H1 (cell line): ENCODE results near the gene BBX. TPM values are rescaled to one million over a fixed set of nuclear protein-coding genes. Genes with fewer than 3 reads are reported as not detected.

Experiments used
- CTCF ChIA-PET: fragments of 300-600 bp; sonication (Branson Sonifier 250); formaldehyde crosslinking; loops from one replicate; lab custom pipeline; 2021; ENCODE audit not compliant: partially characterized antibody; lab: Charles Lee
- POLR2A ChIA-PET: fragments of 300-600 bp; sonication (Branson Sonifier 250); formaldehyde crosslinking; loops from one replicate; lab custom pipeline; 2021; ENCODE audit warnings: inconsistent platforms; ENCODE audit not compliant: partially characterized antibody; lab: Charles Lee
- DNase-seq, 2 experiments: peaks; one replicate each; pipeline versions ENCODE4 v3.0.0 to v3.0.0-alpha.2; 2010 to 2022; ENCODE audit warnings: low spot score in 2 of 2, low read depth in 1 of 2, mixed read lengths in 1 of 2
- FAIRE-seq: peaks from 2 replicates; lab custom pipeline; 2011; peaks lifted over from hg19 to GRCh38; lab: Jason Lieb, UNC
- H2AFZ ChIP-seq: 2 replicates; pipeline ENCODE4 v1.8.1; 2012; ENCODE audit warnings: low read length, inconsistent platforms
- H2AK5ac ChIP-seq: 2 replicates; pipeline ENCODE4 v1.6.1; 2013; ENCODE audit warnings: low read depth, low read length
- H2BK120ac ChIP-seq: replicated peaks from 2 replicates; pipeline ENCODE3; 2013; ENCODE audit warnings: low read depth, low read length, inconsistent platforms
- H2BK12ac ChIP-seq: 2 replicates; pipeline ENCODE4 v1.6.1; 2013; ENCODE audit warnings: low read depth, low read length
- H2BK15ac ChIP-seq: 2 replicates; pipeline ENCODE4 v1.6.1; 2013; ENCODE audit warnings: low read length
- H2BK20ac ChIP-seq: 2 replicates; pipeline ENCODE4 v1.6.1; 2013; ENCODE audit warnings: low read length
- H2BK5ac ChIP-seq: 2 replicates; pipeline ENCODE4 v1.6.1; 2013; ENCODE audit warnings: low read depth, low read length
- H3K14ac ChIP-seq: 2 replicates; pipeline ENCODE4 v1.6.1; 2013; ENCODE audit warnings: inconsistent platforms; ENCODE audit not compliant: insufficient read length
- H3K18ac ChIP-seq: 2 replicates; pipeline ENCODE4 v1.6.1; 2013; ENCODE audit warnings: low read length; ENCODE audit errors: extremely low read depth
- H3K23ac ChIP-seq: 2 replicates; pipeline ENCODE4 v1.6.1; 2013; ENCODE audit warnings: inconsistent platforms; ENCODE audit not compliant: insufficient read length
- H3K23me2 ChIP-seq: 2 replicates; pipeline ENCODE4 v1.6.1; 2013; ENCODE audit warnings: low read depth, low read length
- H3K27ac ChIP-seq: 2 replicates; pipeline ENCODE4 v1.6.1; 2011; ENCODE audit warnings: low read depth, low read length, inconsistent platforms
- H3K27me3 ChIP-seq, 4 experiments: replicated peaks in 1 of 4; 1 replicate in 1 of 4; 2 replicates in 3 of 4; pipeline versions ENCODE4 v1.6.1 to v1.8.1; 2011 to 2013; ENCODE audit warnings: low read length in 3 of 4, mild to moderate bottlenecking in 3 of 4, inconsistent platforms in 2 of 4, mixed read lengths in 2 of 4, moderate library complexity in 1 of 4; ENCODE audit not compliant: control insufficient read depth in 3 of 4, insufficient read depth in 3 of 4; ENCODE audit errors: extremely low read depth in 1 of 4
- H3K36me3 ChIP-seq, 4 experiments: 2 replicates each; pipeline versions ENCODE4 v1.6.1 to v1.8.1; 2011 to 2013; ENCODE audit warnings: mild to moderate bottlenecking in 4 of 4, low read length in 3 of 4, moderate library complexity in 2 of 4, control low read depth in 1 of 4, inconsistent platforms in 1 of 4; ENCODE audit not compliant: insufficient read depth in 4 of 4, control insufficient read depth in 2 of 4
- H3K4ac ChIP-seq: replicated peaks from 2 replicates; pipeline ENCODE3; 2013; ENCODE audit warnings: low read length, low read depth, mixed read lengths, inconsistent platforms; ENCODE audit not compliant: insufficient read length
- H3K4me1 ChIP-seq, 4 experiments: replicated peaks in 1 of 4; 1 replicate in 1 of 4; 2 replicates in 3 of 4; pipeline versions ENCODE4 v1.6.1 to v1.8.1; 2011 to 2013; ENCODE audit warnings: low read length in 3 of 4, inconsistent platforms in 2 of 4, mixed read lengths in 1 of 4; ENCODE audit not compliant: insufficient read depth in 4 of 4, control insufficient read depth in 3 of 4
- H3K4me2 ChIP-seq, 2 experiments: 2 replicates each; pipeline versions ENCODE4 v1.6.1 to v1.8.1; 2011 to 2013; ENCODE audit warnings: low read depth in 2 of 2, low read length in 2 of 2, control low read depth in 1 of 2, inconsistent platforms in 1 of 2, mild to moderate bottlenecking in 1 of 2; ENCODE audit not compliant: insufficient read depth in 1 of 2
- H3K4me3 ChIP-seq, 4 experiments: fragments of 200-600, 300-600 bp in 1 of 4; sonication (generic), shearing (Covaris generic), sonication (Bioruptor Twin) in 1 of 4; 2 replicates each; pipeline versions ENCODE4 v1.5.1 to v1.8.1; 2011 to 2016; ENCODE audit warnings: low read length in 4 of 4, low read depth in 3 of 4, control low read depth in 2 of 4, inconsistent platforms in 2 of 4, mild to moderate bottlenecking in 2 of 4, mixed read lengths in 1 of 4, moderate library complexity in 1 of 4; ENCODE audit not compliant: insufficient read depth in 2 of 4; ENCODE audit errors: extremely low read depth in 1 of 4
- H3K56ac ChIP-seq: replicated peaks from 2 replicates; pipeline ENCODE3; 2013; ENCODE audit warnings: low read depth, mild to moderate bottlenecking, mixed read lengths, low read length, inconsistent platforms; ENCODE audit not compliant: insufficient read length
- H3K79me1 ChIP-seq: 2 replicates; pipeline ENCODE4 v1.6.1; 2013; ENCODE audit warnings: low read depth, low read length, control low read depth
- H3K79me2 ChIP-seq, 2 experiments: 2 replicates each; pipeline versions ENCODE4 v1.6.1 to v1.8.1; 2012 to 2013; ENCODE audit warnings: low read length in 2 of 2, mild to moderate bottlenecking in 2 of 2, inconsistent platforms in 1 of 2; ENCODE audit not compliant: insufficient read depth in 2 of 2, control insufficient read depth in 1 of 2
- H3K9ac ChIP-seq, 4 experiments: replicated peaks in 1 of 4; 1 replicate in 1 of 4; 2 replicates in 3 of 4; pipeline versions ENCODE4 v1.6.1 to v1.8.1; 2011 to 2013; ENCODE audit warnings: low read depth in 3 of 4, low read length in 3 of 4, control low read depth in 2 of 4, mild to moderate bottlenecking in 2 of 4, moderate library complexity in 2 of 4, inconsistent platforms in 1 of 4; ENCODE audit errors: extremely low read depth in 1 of 4
- H3K9me3 ChIP-seq, 2 experiments: 2 replicates each; pipeline versions ENCODE4 v1.6.1 to v1.8.1; 2012 to 2013; ENCODE audit warnings: mild to moderate bottlenecking in 2 of 2, moderate library complexity in 2 of 2, control low read depth in 1 of 2, inconsistent platforms in 1 of 2, low read depth in 1 of 2, low read length in 1 of 2, mixed read lengths in 1 of 2; ENCODE audit not compliant: insufficient read depth in 2 of 2
- H4K20me1 ChIP-seq, 2 experiments: replicated peaks in 1 of 2; 2 replicates each; pipeline versions ENCODE3 to v1.8.1; 2011 to 2013; ENCODE audit warnings: inconsistent platforms in 2 of 2, low read length in 2 of 2, mild to moderate bottlenecking in 1 of 2; ENCODE audit not compliant: insufficient read depth in 2 of 2, control insufficient read depth in 1 of 2
- H4K5ac ChIP-seq: 2 replicates; pipeline ENCODE4 v1.6.1; 2013; ENCODE audit warnings: low read length, low read depth, mixed read lengths, inconsistent platforms; ENCODE audit not compliant: insufficient read length
- H4K8ac ChIP-seq: 2 replicates; pipeline ENCODE4 v1.8.0; 2013; ENCODE audit warnings: mild to moderate bottlenecking, moderate library complexity, low read length, inconsistent platforms; ENCODE audit not compliant: insufficient read depth; ENCODE audit errors: extremely low read depth
- H4K91ac ChIP-seq: replicated peaks from 2 replicates; pipeline ENCODE3; 2013; ENCODE audit warnings: low read length, mixed read lengths, inconsistent platforms; ENCODE audit not compliant: insufficient read length
- BRCA1 ChIP-seq: IDR thresholded peaks from 2 replicates; pipeline ENCODE4 v1.6.1; 2012; ENCODE audit warnings: low read depth, low read length, improper control_type of control experiment
- WGBS, 2 experiments: shearing (Covaris generic) in 1 of 2; methylation state at CpG; one replicate each; pipeline versions ENCODE4 v1.1.6 to v1.1.7; 2013 to 2015; ENCODE audit warnings: low lambda C conversion rate in 2 of 2, mixed read lengths in 2 of 2, inconsistent platforms in 1 of 2, low coverage in 1 of 2, missing lambda C conversion rate in 1 of 2; ENCODE audit not compliant: insufficient replicate concordance in 2 of 2, insufficient coverage in 1 of 2, insufficient read length in 1 of 2; ENCODE audit errors: extremely low coverage in 1 of 2, missing lambda C conversion rate in 1 of 2; 5-methylcytosine and 5-hydroxymethylcytosine counted together
- polyA plus RNA-seq, 7 experiments: library from polyadenylated mRNA; depleted of rRNA in 3 of 7; stranded (reverse) in 5 of 7; unstranded in 2 of 7; fragments of >200 nt in 5 of 7; fragments of 200-250 nt in 2 of 7; gene quantifications; 1 replicate in 5 of 7; 2 replicates in 1 of 7; 4 replicates in 1 of 7; pipeline versions ENCODE4 v1.2.1 to v1.2.3, GENCODE V29; 2011 to 2013; ENCODE audit warnings: missing spikeins in 2 of 7, mixed read lengths in 2 of 7
- total RNA-seq: library from RNA; stranded (reverse); fragmentation: NEBNext Ultra II Directional; extraction: Animal tissue kit (Norgen Biotek cat#: 25700); gene quantifications from 2 replicates; pipeline ENCODE4 v1.2.1, GENCODE V29; 2021

The BBX gene
- total and polyA plus RNA-seq, 2 of the 8 experiments (the other 6 are each of a cell fraction or from before 2014, with no cell fraction given) = 11.0 to 42.5 TPM

- no peak overlapping the region for H3K14ac ChIP-seq
- H3K4me1 ChIP-seq = 0 out of 7 replicates have a peak, but pooled peaks cover 0 to 2% (median 0%) of the 10 kb centered on the region in 4 experiments
- H4K20me1 ChIP-seq = peaks cover 0 to 2% of the 10 kb centered on the region in 2 experiments
- H2AFZ ChIP-seq = no peak overlapping the region
- no peak overlapping the region for H3K27ac ChIP-seq
- no peak for FAIRE-seq
- H3K79me1 ChIP-seq = no peaks in the 10 kb centered on the region; the same call in 1 of the 2 replicates
- ChIA-PET CTCF (interaction anchor here (0.8 to 9.1 kb wide), 6 partner anchors 9 to 105 kb away, joined by 3 to 121 read pairs (median 36); no protein-coding TSS in a partner anchor), POLR2A (no interaction called here)
- peaks cover 0 to 2% of the 10 kb centered on the region in 2 experiments; a peak in 1 of 4 replicates for H3K79me2 ChIP-seq
- H3K9me3 ChIP-seq = no peaks in the 10 kb centered on the region
- H3K9ac ChIP-seq = no peak overlapping the region
- no peak overlapping the region for H2BK5ac ChIP-seq
- no peak overlapping the region for H3K4me2 ChIP-seq
- H3K23ac ChIP-seq = no peak overlapping the region
- H2BK15ac ChIP-seq = no peak overlapping the region
- no peaks in the 10 kb centered on the region for H3K23me2 ChIP-seq
- no peak overlapping the region for H4K8ac ChIP-seq
- no peak overlapping the region for H2BK120ac ChIP-seq
- no peak overlapping the region for H3K4me3 ChIP-seq
- H2AK5ac ChIP-seq = no peak overlapping the region
- H3K36me3 ChIP-seq = no peaks in the 10 kb centered on the region
- H3K4ac ChIP-seq = no peak overlapping the region
- no peak for DNase-seq
- no peak overlapping the region for H2BK20ac ChIP-seq
- no peak overlapping the region for H3K18ac ChIP-seq
- H3K27me3 ChIP-seq = no peaks in the 10 kb centered on the region
- H2BK12ac ChIP-seq = no peak overlapping the region
- 68% methylated on average over 2 of the region's 2 CpGs; no CpG with 5 or more reads in 1 of the 2 experiments for WGBS, 2 experiments
- no peak for TF ChIP-seq BRCA1
- no peak overlapping the region for H3K56ac ChIP-seq
- H4K5ac ChIP-seq = no peak overlapping the region
- no peak overlapping the region for H4K91ac ChIP-seq
These were observed 157.2 kb downstream of the BBX start for GRCh38 chr3:107679921-107680320.
